T-helper 1 cell treated with Interleukin-12 subunit alpha and Interleukin-12 subunit beta and Interleukin-4 antibody, amounts not matched to agents 30 ng/mL and 1 ng/mL, for 36 hours (primary cell): ENCODE measurements around the gene LMTK2. TPM values are rescaled to one million over a fixed set of nuclear protein-coding genes. Genes with fewer than 3 reads are reported as not detected.

Experiments
- intact Hi-C: fragments of 100-400 bp; cut with micrococcal nuclease; formaldehyde crosslinking; loops from one replicate; pipeline ENCODE4 v1.15.1; 2024
- total RNA-seq: library from RNA; stranded (reverse); gene quantifications from 2 replicates; pipeline ENCODE4 v1.2.3, GENCODE V29; 2022

Gene LMTK2
- total RNA-seq, 1 donor from 2014 or later: 12.7 TPM

DNA sequence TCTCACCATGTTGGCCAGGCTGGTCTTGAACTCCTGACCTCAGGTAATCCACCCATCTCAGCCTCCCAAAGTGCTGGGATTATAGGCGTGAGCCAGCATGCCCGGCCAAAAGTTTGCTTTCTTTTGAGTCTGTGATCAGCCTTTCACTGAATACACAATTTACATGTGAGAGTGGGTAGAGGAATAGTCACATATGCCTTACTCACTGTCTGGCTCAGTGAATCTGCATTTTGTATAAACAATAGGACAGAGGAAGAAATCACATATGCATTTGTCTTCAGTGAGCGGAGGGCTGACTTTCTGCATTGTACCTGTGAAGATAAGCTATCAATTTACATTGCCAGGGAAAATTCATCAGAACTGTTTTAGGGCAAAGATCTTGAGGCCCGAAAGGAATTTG is 147.9 kb downstream of the LMTK2 start:
- intact Hi-C loops: loop anchor here (5.0 to 10.0 kb wide), 4 partner anchors 232 to 1780 kb away; partner anchors contain the start of genes ARPC1A, TMEM130 and TRRAP

DNA sequence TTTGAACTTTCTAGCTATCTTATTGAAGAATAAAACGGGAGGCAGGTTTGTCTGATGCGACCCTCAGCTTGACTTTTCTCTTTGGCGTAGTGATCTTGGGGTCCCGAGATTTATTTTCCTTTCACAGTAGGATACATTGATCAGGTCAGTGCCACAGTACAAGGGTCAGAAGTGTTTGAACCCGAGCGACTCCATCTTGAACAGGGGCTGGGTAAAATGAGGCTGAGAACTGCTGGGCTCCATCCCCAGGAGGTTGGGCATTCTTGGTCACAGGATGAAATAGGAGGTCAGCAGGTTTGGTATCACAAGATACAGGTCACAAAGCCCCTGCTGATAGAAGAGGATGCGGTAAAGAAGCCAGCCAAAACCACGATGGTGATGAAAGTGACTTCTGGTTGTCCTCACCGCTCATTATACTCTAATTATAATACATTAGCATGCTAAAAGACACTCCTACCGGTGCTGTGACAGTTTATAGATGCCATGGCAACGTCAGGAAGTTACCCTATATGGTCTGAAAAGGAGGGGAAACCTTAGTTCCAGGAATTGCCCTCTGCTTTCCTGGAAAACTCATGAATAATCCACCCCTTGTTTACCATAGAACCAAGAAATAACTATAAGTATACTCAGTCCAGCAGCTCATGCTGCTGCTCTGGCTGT is 148.4 kb downstream of the LMTK2 start:
- intact Hi-C loops: loop anchor here (5.0 to 10.0 kb wide), 4 partner anchors 233 to 1780 kb away; partner anchors contain the start of genes ARPC1A, TMEM130 and TRRAP

DNA sequence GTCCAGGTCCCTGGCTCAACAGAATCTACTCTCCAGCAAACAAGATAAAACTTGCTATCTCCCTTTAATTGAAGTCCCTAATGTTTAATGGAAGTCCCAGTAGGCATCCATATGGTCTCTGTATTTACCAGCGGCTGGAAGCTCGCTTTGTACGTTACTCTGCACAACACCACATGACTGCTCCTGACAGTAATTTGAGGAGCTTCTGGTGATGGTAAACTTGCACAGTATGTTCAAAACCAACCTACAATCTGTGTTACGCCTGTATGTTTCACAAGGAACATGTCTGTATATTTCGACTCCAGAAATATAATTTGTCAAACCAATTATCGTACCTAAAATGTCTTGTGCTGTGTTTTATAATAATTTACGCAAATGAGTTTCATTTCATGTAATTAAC is 149.8 kb downstream of the LMTK2 start:
- intact Hi-C loops: loop anchor here (10.0 kb wide), 3 partner anchors 618 to 1782 kb away; partner anchors contain the start of genes ARPC1A, TMEM130 and TRRAP

DNA sequence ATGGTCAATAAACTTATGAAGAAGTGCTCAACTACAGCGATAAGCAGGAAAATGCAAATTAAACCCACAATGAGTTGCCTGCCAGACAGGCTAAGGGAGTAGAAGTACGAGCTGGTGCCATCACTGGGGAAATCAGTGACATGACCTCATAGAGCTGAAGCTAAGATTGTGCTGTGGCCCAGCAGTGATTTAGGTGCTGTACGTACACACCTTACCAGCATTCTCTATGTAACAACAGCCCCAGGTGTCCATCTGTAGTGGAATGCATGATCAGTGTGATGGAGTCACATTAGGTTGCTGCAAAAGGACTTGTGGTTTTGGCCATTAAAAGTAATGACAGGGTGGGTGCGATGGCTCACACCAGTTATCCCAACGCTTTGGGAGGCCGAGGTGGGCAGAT is 151.0 kb downstream of the LMTK2 start:
- intact Hi-C loops: loop anchor here (10.0 kb wide), 3 partner anchors 617 to 1783 kb away; partner anchors contain the start of genes ARPC1A, TMEM130 and TRRAP

Other genes with a start within 250 kb of the LMTK2 start
- 43.8 and 47.2 TPM in 2 replicates for gene ASNS, start 234.5 kb upstream of the LMTK2 start, total RNA-seq
- not detected in 2 replicates for gene OCM2, start 116.7 kb upstream of the LMTK2 start, total RNA-seq
- 0.64 and 1.2 TPM in 2 replicates for gene BHLHA15, start 104.6 kb downstream of the LMTK2 start, total RNA-seq
- gene TECPR1, start 145.4 kb downstream of the LMTK2 start, total RNA-seq: 86.3 and 87.5 TPM in 2 replicates
- 83.0 and 84.1 TPM in 2 replicates for gene BRI3, start 174.8 kb downstream of the LMTK2 start, total RNA-seq